ENCODE results near the gene LYRM4.

- TF ChIP-seq POLR2A (IDR thresholded peaks at IDR 0.05), result no peak
- TF ChIP-seq, protein P1, sequence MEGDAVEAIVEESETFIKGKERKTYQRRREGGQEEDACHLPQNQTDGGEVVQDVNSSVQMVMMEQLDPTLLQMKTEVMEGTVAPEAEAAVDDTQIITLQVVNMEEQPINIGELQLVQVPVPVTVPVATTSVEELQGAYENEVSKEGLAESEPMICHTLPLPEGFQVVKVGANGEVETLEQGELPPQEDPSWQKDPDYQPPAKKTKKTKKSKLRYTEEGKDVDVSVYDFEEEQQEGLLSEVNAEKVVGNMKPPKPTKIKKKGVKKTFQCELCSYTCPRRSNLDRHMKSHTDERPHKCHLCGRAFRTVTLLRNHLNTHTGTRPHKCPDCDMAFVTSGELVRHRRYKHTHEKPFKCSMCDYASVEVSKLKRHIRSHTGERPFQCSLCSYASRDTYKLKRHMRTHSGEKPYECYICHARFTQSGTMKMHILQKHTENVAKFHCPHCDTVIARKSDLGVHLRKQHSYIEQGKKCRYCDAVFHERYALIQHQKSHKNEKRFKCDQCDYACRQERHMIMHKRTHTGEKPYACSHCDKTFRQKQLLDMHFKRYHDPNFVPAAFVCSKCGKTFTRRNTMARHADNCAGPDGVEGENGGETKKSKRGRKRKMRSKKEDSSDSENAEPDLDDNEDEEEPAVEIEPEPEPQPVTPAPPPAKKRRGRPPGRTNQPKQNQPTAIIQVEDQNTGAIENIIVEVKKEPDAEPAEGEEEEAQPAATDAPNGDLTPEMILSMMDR (IDR thresholded peaks at IDR 0.05), result no peak
Measured at GRCh38 chr6:5260111-5260620, 584 bp downstream of the LYRM4 start.

Data from esophagus squamous epithelium (tissue), 4 donors.